Amniotic stem cell (primary cell): Measurements from ENCODE around the gene SERPIND1.
"Not testable (repeated sequence)": the region's sequence is repeated elsewhere in the genome, so short reads cannot be mapped to it uniquely, and the experiment has no call there.

Experiments
- DNase-seq: peaks from one replicate; lab custom pipeline; 2025; lab: John Stamatoyannopoulos, UW

SERPIND1 gene

GRCh38 chr22:20813056-20813455 lies 39.1 kb downstream of the SERPIND1 start:
- no peak for DNase-seq

DNA sequence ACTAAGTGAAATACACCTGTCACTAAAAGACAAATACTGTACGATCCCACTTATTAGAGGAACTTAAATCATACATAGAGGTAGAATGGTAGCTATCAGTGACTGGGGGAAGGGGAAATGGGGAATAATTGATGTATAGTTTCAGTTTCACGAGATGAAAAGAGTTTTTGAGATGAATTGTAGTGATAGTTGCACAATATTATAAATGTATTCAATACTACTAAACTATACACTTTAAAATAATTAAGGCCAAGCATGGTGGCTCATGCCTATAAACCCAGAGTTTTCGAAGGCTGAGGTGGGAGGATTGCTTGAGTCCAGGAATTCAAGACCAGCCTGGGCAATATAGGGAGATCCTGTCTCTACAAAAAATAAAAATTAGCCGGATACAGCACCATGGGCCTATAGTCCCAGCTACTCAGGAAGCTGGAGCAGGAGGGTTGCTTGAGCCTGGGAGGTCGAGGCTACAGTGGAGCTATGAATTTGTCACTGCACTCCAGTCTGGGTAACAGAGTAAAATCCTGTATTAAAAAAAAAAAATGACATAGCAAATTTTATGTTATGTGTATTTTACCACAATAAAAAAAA lies 40.4 kb downstream of the SERPIND1 start:
- no peak for DNase-seq

DNA sequence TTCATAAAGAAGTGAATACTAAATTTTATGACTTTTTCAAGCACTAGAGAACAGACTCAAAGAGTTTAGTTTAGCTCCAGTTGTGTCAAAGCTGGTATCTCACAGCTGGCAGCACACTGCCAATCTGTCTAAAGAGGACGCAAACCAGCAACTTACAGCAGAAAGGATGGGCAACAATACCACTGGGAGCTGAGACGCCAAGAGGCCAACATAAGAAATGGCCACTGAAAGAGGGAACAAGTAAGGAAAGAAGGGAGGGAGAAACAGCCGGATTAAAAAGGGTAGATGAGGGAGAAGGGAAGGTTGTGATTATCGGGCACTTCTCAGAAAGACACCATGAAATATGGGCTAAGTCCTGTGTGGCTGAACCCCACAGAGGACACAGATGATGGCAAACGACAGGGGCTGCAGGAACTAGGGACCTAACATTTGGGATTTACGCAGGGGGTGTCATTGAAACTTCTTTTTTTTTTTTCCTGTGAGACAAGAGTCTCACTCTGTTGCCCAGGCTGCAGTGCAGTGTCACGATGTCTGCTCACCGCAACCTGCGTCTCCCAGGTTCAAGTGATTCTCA lies 41.7 kb downstream of the SERPIND1 start:
- no peak for DNase-seq

GRCh38 chr22:20816559-20816958 lies 42.6 kb downstream of the SERPIND1 start:
- DNase-seq, result no peak

GRCh38 chr22:20818471-20818870 lies 44.6 kb downstream of the SERPIND1 start:
- no peak for DNase-seq

- DNase-seq, result no peak
These were observed 45.6 kb downstream of the SERPIND1 start for GRCh38 chr22:20819471-20819870.

GRCh38 chr22:20821717-20822239 lies 47.9 kb downstream of the SERPIND1 start:
- DNase-seq, result not testable (repeated sequence)

GRCh38 chr22:20822240-20822639 lies 48.3 kb downstream of the SERPIND1 start:
- DNase-seq, result no peak

- DNase-seq, result no peak
These were observed 49.4 kb downstream of the SERPIND1 start for GRCh38 chr22:20823264-20823663.

- DNase-seq, result not testable (repeated sequence)
These were observed 51.3 kb downstream of the SERPIND1 start for GRCh38 chr22:20825216-20825615.

- DNase-seq, result no peak
These were observed 51.7 kb downstream of the SERPIND1 start for GRCh38 chr22:20825624-20826023.

DNA sequence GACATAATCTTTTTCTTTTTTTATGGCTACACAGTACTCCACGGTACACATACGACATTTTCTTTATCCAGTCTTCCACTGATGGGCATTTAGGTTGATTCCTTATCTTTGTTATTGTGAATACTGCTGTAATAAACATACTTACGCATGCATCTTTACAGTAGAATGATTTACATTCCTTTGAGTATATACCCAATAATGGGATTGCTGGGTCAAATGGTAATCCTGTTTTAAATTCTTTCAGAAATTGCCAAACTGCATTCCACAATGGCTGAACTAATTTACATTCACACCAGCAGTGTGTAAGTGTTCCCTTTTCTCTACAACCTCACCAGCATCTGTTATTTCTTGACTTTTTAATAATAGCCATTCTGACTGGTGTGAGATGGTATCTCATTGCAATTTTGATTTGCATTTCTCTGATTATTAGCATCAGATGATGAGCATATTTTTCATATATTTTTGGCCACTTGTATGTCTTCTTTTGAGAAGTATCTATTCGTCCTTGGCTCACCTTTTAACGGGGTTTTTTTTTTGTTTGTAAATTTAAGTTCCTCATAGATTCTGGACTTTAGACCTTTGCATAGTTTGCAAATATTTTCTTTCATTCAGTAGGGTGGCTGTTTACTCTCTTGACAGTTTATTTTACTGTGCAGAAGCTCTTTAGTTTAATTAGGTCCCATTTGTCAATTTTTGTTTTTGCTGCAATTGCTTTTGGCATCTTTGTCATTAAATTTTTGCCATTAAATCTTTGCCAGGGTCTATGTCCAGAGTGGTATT lies 52.6 kb downstream of the SERPIND1 start:
- not testable (repeated sequence) for DNase-seq

- no peak for DNase-seq
These were observed 55.7 kb downstream of the SERPIND1 start for GRCh38 chr22:20829491-20830134.

DNA sequence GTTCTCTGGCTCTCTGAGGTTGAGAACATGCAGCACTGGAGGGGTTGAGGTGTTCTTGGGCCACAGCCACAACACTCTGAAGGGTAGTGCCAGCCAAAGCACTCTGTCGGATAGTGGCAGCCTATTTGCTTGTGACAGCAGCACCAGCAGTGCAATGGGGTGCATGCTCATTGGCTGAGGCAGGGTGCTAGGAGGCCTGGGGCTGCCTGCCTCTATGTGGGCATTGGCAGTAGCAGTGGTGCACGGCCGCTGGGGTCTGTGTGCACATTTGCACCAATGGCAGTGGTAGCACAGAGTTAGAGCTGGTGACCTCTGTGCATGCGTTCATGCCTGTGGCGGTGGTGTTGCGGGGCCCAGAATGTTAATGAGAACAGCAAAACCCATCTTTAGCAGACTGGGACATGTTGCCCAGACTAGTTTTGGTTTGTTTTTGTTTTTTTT lies 59.3 kb downstream of the SERPIND1 start:
- DNase-seq, result no peak

GRCh38 chr22:20834206-20834605 lies 60.3 kb downstream of the SERPIND1 start:
- DNase-seq, result no peak

DNA sequence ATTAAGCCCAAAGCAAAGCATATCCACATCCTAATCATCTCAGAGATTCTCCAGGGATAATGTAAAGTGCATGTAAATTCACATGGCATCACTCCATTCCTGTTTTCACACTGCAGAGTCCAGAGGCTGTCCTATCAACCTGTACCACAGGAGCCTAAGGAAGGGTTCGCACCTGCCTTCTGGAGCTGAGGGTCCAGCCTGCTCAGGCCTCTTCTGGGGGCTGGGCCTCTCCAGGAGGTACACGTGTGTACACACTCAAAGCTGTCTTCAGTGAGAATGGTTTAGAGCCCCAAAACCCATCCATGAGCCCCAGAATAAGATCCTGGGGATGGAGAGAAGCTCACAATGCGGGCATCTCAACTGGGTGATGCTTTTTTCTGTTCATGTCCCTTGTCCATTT lies 60.8 kb downstream of the SERPIND1 start:
- no peak for DNase-seq
